Measurements from ENCODE around the gene OXT.
"Not testable (repeated sequence)": the region's sequence is repeated elsewhere in the genome, so short reads cannot be mapped to it uniquely, and the experiment has no call there.

Gene OXT

DNA sequence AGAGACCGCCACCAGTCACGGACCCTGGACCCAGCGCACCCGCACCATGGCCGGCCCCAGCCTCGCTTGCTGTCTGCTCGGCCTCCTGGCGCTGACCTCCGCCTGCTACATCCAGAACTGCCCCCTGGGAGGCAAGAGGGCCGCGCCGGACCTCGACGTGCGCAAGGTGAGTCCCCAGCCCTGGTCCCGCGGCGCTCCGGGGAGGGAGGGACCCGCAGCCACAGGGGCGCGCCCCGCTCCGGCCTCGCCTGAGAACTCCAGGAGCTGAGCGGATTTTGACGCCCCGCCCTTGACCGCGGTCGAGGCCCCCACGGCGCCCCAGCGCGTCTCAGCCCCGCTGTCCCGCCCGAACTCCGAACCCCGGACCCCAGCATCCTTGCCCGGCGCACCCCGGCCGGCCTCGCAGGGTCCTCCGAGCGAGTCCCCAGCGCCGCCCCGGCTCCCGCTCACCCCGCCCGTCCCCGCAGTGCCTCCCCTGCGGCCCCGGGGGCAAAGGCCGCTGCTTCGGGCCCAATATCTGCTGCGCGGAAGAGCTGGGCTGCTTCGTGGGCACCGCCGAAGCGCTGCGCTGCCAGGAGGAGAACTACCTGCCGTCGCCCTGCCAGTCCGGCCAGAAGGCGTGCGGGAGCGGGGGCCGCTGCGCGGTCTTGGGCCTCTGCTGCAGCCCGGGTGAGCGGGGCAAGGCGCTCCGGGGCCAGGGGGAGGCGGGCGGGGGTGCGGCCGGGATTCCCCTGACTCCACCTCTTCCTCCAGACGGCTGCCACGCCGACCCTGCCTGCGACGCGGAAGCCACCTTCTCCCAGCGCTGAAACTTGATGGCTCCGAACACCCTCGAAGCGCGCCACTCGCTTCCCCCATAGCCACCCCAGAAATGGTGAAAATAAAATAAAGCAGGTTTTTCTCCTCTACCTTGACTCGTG lies at the start of gene OXT:
OXT (plus strand) TSS at position 11 of the 920 bp plus-strand sequence; CDS start at position 47, 36 bp downstream.
- DNase-seq, result no peak

DNA sequence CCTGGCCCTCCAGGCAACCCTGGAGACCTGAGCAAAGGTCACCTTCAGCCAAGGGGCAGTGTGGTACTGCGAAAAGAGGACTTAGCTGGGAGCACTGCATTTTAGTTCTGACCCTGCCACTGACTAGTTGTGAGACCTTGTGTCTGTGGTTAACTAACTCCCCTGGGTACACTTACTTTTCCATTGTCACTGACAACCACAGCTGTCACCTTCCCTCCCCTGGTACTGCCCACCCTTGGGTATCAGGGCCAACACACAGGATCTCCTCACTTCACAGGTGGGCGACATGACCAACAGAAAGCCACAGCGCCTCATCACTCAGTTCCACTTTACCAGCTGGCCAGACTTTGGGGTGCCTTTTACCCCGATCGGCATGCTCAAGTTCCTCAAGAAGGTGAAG lies 49.6 kb upstream of the OXT start:
- no peak for DNase-seq

DNA sequence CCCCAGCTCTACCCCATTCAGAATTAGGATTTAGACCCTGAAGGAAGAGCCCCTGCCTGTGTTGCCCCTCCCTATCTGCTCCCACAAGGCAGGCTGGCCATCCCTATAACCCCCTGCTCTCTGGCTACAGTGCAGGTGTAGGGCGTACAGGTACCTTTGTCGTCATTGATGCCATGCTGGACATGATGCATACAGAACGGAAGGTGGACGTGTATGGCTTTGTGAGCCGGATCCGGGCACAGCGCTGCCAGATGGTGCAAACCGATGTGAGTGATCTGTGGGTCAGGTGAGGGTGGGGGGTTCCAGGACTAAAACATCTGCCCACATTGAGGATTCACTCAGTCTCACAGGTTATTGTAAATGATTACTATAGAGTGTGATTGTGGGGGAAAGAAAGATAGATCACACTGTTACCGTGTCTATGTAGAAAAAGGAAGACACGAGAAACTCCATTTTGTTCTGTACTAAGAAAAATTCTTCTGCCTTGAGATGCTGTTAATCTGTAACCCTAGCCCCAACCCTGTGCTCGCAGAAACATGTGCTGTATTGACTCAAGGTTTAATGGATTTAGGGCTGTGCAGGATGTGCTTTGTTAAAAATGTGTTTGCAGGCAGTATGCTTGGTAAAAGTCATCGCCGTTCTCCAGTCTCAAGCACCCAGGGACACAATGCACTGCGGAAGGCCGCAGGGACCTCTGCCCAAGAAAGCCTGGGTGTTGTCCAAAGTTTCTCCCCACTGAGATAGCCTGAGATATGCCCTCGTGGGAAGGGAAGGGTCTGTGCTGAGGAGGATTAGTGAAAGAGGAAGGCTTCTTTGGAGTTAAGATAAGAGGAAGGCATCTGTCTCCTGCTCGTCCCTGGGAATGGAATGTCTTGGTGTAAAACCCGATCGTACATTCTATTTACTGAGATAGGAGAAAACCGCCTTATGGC lies 48.6 kb upstream of the OXT start:
- DNase-seq, result not testable (repeated sequence)

DNA sequence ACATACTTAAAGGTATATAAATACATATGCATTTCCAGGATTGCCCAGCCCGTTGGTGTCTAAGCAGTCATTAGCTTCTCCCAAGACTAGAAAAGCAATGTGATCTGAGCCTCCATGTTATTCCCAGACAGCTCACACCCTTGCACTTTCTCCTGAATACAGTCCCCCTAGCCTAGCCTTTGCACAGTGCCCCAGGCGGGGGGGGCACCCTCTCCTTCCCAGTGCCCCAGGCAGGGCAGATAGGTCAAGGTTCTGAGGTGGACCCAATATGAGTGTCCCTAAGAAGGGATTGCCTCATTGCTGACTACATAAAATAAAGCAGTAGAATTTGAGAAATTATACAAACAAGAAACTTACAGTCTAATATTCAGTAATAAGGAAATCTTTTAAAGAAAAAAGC lies 43.4 kb upstream of the OXT start:
- DNase-seq, result no peak

DNA sequence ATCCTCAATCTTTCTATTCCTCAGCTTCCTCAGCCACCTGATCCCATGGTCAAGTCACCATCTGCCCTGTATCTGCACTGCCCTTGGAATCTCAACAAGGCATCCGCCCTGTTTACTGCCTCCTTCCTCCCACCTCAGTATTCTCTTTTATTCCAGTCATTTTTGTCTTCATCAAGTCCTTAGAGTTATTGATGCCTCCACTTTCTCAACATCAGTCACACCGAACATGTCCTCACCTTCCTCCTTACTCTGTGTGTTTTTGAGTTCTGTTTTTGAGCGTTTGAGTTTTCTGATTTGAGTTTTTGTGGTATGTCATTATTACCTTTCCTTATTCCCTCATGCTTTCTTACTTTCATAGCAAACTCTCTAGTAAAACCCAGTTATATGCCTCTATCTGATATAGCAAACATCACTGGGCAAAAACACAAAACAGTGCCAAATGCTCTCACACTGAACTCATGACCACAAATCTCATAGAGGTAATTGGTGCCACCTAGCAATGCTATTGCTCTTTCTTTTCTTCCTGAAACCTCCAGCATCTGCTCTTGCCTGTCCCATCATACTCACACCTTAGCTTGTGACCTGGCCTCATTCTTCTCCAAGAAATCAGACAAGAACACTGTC lies 39.8 kb upstream of the OXT start:
- no peak for DNase-seq

DNA sequence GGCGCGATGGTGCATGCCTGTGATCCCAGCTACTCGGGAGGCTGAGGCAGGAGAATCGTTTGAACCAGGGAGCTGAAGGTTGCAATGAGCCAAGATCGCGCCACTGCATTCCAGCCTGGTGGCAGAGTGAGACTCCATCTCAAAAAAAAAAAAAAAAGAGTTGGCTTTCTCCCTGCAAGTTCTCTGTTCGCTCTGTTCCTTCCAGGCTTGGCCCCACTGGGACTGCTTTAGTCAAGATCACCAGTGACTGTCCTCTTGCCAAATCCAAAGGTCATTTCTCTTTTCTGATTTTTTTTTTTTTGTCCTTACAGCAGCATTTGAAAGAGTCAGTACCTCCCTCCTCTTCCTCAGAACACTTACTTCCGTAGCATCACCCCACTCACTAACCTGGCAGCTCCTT lies 38.8 kb upstream of the OXT start:
- no peak for DNase-seq

DNA sequence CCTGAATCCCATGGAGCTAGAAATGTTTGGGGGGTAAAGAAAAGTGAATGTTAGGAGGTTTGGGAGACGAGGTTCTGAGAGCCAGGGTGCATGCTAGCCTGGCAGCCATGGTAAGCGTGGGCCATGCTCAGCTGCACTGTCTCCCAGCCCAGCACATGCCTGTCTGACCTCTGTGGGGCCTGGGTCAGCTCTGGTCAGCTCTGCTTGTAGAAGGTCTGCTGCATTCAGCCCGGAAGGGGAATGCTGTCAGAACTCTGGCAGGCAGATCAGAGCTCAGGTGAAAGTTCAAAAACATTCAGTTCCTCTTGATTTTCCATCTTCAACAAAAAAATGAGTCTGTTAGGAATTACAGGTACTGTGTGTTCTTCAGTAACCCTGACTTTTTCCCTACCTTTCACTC lies 33.8 kb upstream of the OXT start:
- DNase-seq, result no peak

DNA sequence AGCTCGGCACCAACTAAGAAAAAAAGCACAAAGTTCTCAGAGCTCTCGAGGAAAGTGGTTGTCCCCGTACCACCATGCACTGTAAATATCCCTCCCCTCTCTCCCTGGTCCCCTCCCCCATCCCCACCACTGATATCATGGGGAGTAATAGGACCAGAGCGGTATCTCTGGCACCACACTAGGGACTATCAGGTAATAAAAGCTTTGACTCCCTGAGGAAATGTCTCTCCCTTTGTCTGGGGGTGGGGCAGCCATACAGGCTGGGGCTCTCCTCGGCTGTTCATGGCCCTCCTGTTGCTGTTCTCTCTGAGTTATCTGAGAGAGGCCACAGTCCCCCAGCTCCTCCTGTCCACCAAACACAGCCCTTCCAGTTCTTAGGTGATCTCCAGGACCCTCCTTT lies 33.0 kb upstream of the OXT start:
- DNase-seq, result no peak

DNA sequence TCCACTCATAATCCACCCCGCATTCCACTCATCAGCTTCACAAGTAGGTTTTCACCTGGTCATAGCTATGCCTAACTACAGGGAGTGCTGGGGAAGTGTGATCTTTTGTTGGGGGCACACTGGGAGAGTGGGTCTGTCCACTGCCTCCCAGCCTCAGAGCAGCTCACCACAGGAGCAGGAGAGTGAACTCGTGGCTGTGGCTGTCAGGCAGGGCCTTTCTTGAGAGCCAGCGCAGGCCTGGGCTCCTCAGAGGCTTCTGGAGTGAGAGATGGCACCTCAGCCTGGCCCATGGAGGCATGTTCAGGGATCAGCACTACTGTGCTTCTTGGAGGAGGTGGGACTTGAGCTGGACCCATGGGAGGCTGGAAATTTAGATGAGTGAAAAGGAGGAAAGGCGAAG lies 32.0 kb upstream of the OXT start:
- no peak for DNase-seq

DNA sequence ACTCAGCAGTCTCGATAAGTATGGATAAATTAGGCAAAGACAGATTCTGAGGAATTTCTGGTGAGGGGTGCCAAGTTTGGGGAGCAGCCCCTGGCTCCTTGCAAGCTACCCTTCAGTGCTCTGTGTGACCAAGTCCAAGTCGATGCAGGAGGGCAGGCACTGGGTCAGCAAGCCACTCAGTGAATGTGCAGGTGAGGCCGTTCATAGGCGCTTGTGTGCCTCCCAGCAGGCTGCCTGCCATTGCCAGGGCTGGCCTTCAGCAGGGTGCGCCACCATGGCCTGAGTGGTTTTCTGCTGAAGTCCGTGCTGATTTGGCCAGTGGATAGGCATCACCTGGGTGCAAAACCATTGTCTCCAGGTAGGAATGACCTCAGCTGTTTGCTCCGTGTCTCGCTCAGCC lies 31.3 kb upstream of the OXT start:
- no peak for DNase-seq

DNA sequence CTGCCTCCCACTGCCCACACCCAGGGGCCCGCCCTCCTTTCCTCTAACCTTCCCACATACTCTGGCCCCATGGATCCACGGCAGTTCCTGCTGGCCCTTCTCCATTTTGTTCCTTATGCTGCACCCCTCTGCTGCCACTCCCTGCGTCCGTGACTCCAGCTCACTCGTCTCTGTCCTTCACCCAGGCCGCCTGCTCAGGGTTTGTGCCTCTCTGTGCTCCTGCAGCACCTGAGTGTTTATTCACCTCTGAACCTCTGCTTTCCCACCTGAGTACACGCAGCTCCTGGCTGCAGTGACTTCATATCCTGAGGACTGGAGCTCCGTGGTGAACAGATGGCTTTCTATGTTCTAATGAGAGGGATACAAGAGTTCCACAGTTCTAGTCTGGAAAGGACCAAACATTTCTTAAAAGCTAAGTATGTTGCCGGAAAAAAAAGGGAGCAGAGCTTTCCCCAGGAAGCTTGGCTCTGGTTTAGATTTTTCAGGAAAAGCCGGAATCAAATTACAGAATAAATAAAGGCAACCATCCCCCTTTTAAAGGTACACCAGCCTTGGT lies 29.5 kb upstream of the OXT start:
- peak; percentile 4 to 64 for DNase-seq

DNA sequence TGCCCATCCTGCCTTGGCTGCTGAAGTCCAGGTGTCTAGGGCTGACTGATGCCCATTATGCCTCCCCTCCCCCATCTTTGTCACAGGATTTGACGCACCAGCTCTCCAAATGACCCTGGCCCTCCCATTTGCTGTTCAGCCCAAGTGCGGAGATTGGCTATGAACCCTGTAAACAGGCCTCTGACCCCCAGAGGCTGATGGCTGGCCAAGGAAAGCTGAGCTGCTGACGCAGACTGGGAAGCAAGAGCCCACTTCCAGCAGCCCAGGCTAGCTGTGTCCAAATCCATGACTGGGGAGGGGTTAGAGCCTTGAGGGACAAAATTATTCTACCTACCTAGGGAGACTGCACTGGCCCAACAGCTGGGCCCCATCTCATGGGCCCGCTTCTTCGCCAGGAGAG lies 28.8 kb upstream of the OXT start:
- peak in 1 of 2 experiments; percentile 38 for DNase-seq

DNA sequence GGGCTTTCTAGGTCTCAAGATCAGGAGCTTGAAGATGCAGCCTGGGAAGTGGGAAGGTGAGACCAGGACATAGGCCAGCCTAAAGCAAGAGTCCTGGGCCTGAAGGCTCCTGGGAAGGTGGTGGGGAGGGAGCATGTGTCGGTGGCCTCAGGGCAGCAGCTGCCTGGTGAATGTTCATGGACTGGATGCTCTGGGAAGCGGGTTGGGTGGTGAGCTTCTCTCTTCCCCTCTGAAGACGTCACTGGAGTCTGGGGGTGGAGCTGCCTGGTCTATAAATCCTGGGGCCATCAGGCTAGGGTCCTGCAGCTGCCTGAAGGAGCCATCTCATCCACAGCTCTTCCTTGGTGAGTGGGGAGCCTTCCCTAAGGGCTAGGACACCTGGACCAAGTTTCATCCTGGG lies 28.1 kb upstream of the OXT start, which contains the start of gene GNRH2:
GNRH2 (plus strand) TSS at position 301 of the 400 bp plus-strand sequence. CDS start 793 bp downstream, outside the sequence.
- DNase-seq, result no peak

DNA sequence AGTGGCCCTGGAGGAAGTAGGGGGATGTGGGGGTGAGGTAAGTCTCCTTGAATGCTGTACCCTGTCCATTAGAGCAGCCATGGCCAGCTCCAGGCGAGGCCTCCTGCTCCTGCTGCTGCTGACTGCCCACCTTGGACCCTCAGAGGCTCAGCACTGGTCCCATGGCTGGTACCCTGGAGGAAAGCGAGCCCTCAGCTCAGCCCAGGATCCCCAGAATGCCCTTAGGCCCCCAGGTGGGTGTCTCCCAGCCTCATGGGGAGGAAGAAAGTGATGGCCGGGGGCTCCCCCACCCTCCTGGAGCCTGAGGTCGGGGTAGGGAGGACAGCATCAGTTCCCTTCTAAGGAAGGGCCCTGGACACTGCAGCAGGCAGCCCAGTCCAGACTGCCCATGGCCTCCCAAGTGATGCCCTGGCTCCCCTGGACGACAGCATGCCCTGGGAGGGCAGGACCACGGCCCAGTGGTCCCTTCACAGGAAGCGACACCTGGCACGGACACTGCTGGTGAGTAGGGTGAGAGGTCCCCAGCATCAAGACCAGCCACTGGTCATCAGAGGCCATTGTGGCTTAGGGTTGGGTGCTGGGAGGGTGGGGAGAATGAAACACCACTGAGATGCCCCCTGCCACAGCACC lies 27.0 kb upstream of the OXT start:
- DNase-seq, result no peak

DNA sequence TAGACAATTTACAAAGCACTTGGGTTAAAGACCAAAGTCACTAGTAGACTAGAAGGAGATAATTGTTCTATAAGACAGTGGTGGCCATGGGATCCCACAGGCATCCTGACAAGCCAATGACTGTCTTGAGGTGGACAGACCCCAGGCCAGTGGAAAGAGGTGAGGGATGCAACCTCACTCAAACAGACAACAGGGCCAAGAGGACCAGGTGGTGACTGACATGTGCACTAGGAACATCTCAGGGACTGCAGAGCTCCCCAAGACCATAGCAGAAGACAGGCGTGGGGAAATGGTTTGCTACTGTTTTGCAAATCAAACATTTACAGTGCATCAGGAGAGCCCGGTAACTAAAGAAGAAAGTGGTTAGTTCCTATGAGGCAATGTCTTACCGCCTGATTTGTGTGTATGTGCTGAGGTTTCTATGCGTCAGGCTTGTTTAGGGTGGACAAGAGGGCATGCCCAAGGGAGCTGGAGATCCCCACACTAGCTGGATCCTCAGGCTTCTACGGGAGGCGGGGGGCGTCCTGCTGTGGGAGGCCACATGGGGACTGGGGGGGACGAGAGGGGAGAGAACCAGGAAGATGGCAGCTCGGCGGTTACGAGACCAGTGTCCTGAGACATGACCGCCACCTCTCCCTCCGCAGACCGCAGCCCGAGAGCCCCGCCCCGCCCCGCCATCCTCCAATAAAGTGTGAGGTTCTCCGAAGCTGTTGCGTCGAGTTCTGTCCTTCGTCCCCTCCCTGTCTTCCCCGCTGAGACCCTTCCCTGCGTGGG lies 26.2 kb upstream of the OXT start:
- DNase-seq, result peak; percentile 66 to 85

DNA sequence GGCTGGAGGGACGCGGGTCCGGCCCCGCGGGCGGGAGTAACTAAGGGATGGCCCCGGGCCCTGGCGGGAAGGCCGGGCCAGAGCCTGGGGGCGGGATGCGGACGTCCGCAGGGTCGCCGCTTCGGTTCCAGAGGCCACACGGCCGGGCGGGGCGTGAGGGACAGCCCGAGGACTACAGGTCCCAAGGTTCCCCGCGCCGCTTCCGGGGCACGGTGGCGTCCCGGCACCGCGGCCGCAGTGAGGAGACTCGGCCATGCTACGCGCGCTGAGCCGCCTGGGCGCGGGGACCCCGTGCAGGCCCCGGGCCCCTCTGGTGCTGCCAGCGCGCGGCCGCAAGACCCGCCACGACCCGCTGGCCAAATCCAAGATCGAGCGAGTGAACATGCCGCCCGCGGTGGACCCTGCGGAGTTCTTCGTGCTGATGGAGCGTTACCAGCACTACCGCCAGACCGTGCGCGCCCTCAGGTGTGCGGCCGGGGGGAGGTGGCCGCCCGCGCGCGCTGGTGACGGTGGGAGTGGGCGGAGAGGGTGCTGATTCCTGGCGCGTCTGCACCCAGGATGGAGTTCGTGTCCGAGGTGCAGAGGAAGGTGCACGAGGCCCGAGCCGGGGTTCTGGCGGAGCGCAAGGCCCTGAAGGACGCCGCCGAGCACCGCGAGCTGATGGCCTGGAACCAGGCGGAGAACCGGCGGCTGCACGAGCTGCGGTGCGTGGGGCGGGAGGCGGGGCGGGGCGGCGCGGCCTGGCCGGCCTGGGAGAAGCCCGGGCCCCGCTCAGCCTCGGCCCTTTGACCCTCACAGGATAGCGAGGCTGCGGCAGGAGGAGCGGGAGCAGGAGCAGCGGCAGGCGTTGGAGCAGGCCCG lies 25.4 kb upstream of the OXT start, which contains the start of gene MRPS26:
MRPS26 (plus strand) TSS at position 237 of the 861 bp plus-strand sequence; CDS start at position 254, 17 bp downstream.
- peak; percentile 76 to 85 for DNase-seq

DNA sequence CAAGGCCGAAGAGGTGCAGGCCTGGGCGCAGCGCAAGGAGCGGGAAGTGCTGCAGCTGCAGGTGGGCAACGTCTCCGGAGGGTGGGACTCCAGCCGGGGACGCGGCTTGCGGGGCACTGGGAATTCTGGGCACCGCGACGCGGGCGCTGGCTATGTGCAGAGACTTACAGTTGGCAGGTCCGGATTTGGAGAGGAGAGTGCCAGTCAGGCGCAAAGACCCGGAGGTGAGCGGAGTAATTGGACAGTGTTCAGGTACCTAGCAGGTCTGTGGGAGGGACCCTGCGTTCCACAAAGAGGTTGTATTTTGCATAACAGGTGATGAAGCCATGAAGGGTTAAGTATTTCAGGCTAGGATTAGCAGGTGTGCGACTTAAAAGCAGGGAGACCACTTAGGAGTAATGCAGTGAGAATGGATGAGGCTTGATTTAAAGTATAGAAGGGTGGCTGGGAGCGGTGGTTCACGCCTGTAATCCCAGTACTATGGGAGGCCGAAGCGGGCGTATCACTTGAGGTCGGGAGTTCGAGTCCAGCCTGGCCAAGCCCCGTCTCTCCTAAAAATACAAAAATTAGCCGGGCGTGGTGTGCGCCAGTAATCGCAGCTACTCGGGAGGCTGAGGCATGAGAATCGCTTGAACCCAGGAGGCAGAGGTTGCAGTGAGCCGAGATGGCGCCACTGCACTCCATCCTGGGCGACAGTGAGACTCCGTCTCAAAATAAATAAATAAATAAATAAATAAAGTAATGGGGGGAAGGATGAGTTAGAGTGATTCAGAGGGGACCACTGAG lies 24.6 kb upstream of the OXT start:
- DNase-seq, result peak; percentile 67 to 88

DNA sequence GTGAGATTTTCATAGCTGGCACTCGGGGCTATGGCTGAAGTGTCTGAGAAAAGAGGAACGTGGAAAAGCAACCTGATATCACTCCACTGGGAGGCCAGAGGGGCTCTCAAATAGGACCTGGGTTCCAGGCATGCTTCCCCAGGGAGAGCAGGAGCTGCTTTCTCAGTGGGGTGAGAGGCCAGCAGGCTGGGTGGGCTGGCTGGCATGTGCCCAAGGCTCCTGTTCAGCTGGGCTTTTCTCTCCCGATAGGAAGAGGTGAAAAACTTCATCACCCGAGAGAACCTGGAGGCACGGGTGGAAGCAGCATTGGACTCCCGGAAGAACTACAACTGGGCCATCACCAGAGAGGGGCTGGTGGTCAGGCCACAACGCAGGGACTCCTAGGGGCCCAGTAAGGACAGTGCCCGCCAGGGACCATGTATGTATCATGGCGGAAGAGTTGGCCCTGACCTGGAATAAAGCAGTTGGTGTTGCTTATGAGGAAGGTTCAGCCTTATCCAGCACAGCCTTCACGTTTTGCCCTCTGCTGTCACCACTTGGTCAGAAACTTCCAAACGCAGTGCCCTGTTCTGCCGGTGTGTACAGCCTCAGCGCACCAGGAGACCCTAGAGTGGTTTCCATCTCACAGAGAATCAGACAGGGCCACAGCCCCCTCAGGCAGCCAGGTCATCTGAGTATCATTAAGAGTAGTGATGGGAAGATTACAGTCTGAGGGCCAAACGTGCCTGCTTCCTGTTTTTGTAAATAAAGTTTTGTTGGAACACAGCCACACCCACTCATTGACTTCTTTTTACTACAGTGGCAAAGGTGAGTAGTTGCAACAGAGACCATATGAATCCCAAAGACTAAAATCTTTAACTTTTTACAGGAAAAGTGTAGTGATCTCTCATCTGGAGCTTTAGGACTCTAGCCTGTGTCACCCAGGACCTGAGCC lies 23.7 kb upstream of the OXT start:
- no peak for DNase-seq

All from NCI-H2081 (cell line).